K562 (cell line): ENCODE results near the gene YKT6. TPM values are rescaled to one million over a fixed set of nuclear protein-coding genes. Genes with fewer than 3 reads are reported as not detected.

ENCODE experiments used
- ATAC-seq: fragments of 200-7000 bp; cut with Tn5 transposase; 3 replicates; pipeline ENCODE4 v1.9.1; 2020; ENCODE audit warnings: moderate library complexity
- BruUV-seq: library from RNA; stranded (reverse); fragments of 400-500 nt; replicated peaks from 2 replicates; lab custom pipeline; 2021; lab: Mats Ljungman, UMichigan
- CTCF ChIA-PET: fragments of 300-600 bp; formaldehyde crosslinking; extraction: SDS; loops from one replicate; lab custom pipeline; 2021; ENCODE audit warnings: low intra/inter-chr PET ratio; lab: Yijun Ruan, JAX
- POLR2A ChIA-PET: fragments of 300-600, 350-650 bp; sonication (Branson Sonifier 250); formaldehyde crosslinking; extraction: SDS; loops from one replicate; lab custom pipeline; 2021; ENCODE audit warnings: antibody characterized with exemption, inconsistent platforms; lab: Yijun Ruan, JAX
- DNase-seq, 4 experiments: peaks; one replicate each; pipeline versions ENCODE4 v3.0.0 to v3.0.0-alpha.2; 2011 to 2018; ENCODE audit warnings: low spot score in 3 of 4, mixed read lengths in 3 of 4; ENCODE audit errors: extremely low read depth in 1 of 4
- FAIRE-seq: peaks from 2 replicates; lab custom pipeline; 2011; peaks lifted over from hg19 to GRCh38; lab: Jason Lieb, UNC
- H2AFZ ChIP-seq: 2 replicates; pipeline ENCODE4 v1.6.0; 2011; ENCODE audit warnings: low read depth, low read length, control low read depth, inconsistent platforms
- H3K27ac ChIP-seq: fragments of 200-600 bp; 3 replicates; pipeline ENCODE4 v1.8.0; 2011; ENCODE audit warnings: low read depth, mild to moderate bottlenecking, control low read depth, inconsistent platforms, low read length, moderate library complexity, mixed read lengths; ENCODE audit errors: extremely low read depth
- H3K27me3 ChIP-seq, 2 experiments: fragments of 300-600 bp in 1 of 2; 2 replicates in 1 of 2; 3 replicates in 1 of 2; pipeline versions ENCODE4 v1.6.0 to v1.8.0; 2011; ENCODE audit warnings: inconsistent platforms in 2 of 2, low read length in 2 of 2, mild to moderate bottlenecking in 1 of 2, mixed read lengths in 1 of 2, moderate library complexity in 1 of 2; ENCODE audit not compliant: control insufficient read depth in 2 of 2, insufficient read depth in 2 of 2
- H3K36me3 ChIP-seq: fragments of 300-600 bp; 3 replicates; pipeline ENCODE4 v1.8.0; 2011; ENCODE audit warnings: mild to moderate bottlenecking, low read length, inconsistent platforms; ENCODE audit not compliant: control insufficient read depth, insufficient read depth
- H3K4me1 ChIP-seq, 2 experiments: fragments of 200-600 bp in 1 of 2; replicated peaks in 1 of 2; 2 replicates in 1 of 2; 3 replicates in 1 of 2; pipeline versions ENCODE4 v1.5.1 to v1.8.0; 2011; ENCODE audit warnings: inconsistent platforms in 2 of 2, low read length in 2 of 2, mild to moderate bottlenecking in 1 of 2, mixed read lengths in 1 of 2, moderate library complexity in 1 of 2; ENCODE audit not compliant: control insufficient read depth in 2 of 2, insufficient read depth in 2 of 2
- H3K4me2 ChIP-seq: 2 replicates; pipeline ENCODE4 v1.6.1; 2011; ENCODE audit warnings: low read length, control low read depth, inconsistent platforms, mixed read lengths; ENCODE audit not compliant: insufficient read depth
- H3K4me3 ChIP-seq: fragments of 200-600 bp; sonication (generic), shearing (Covaris generic); 2 replicates; pipeline ENCODE4 v1.5.1; 2016; ENCODE audit warnings: control low read depth, inconsistent platforms
- H3K79me2 ChIP-seq: fragments of 200-600 bp; 3 replicates; pipeline ENCODE4 v1.8.0; 2011; ENCODE audit warnings: low read length, inconsistent platforms; ENCODE audit not compliant: control insufficient read depth, insufficient read depth
- H3K9ac ChIP-seq, 2 experiments: 2 replicates each; pipeline versions ENCODE4 v1.6.0 to v1.6.1; 2011; ENCODE audit warnings: low read depth in 2 of 2, low read length in 2 of 2, control low read depth in 1 of 2, inconsistent platforms in 1 of 2, mild to moderate bottlenecking in 1 of 2, mixed read lengths in 1 of 2; ENCODE audit not compliant: insufficient read depth in 1 of 2
- H3K9me1 ChIP-seq: one replicate; pipeline ENCODE4 v1.6.0; 2011; ENCODE audit warnings: inconsistent platforms, mild to moderate bottlenecking, low read length, moderate library complexity; ENCODE audit not compliant: control insufficient read depth, insufficient read depth
- H3K9me3 ChIP-seq: replicated peaks from 2 replicates; pipeline ENCODE4 v1.5.1; 2011; ENCODE audit warnings: low read depth, low read length, inconsistent platforms; ENCODE audit not compliant: control insufficient read depth, insufficient read depth
- H4K20me1 ChIP-seq: replicated peaks from 2 replicates; pipeline ENCODE4 v1.6.1; 2011; ENCODE audit warnings: low read length, inconsistent platforms, mixed read lengths; ENCODE audit not compliant: control insufficient read depth, insufficient read depth
- RBM25 ChIP-seq: fragments of 200-400 bp; formaldehyde crosslinking; IDR thresholded peaks from 2 replicates; pipeline ENCODE4 v1.6.1; 2018; ENCODE audit warnings: low read length, low read depth, moderate library complexity; ENCODE audit not compliant: severe bottlenecking
- TAF15 ChIP-seq: fragments of 200-400 bp; formaldehyde crosslinking; IDR thresholded peaks from 2 replicates; pipeline ENCODE4 v1.6.1; 2017; ENCODE audit warnings: mild to moderate bottlenecking, low read depth, low read length, moderate library complexity
- TBP ChIP-seq: optimal IDR thresholded peaks from 2 replicates; pipeline ENCODE3; 2011; ENCODE audit warnings: low read depth, low read length, improper control_type of control experiment
- ZNF561 ChIP-seq: fragments of 450-650 bp; formaldehyde crosslinking; conservative IDR thresholded peaks from 2 replicates; pipeline ENCODE4 v1.4.0; 2020; ENCODE audit warnings: mild to moderate bottlenecking, moderate library complexity
- WGBS: fragments of 100-300 bp; shearing (Covaris generic); methylation state at CpG from one replicate; pipeline ENCODE4 v1.1.6; 2016; ENCODE audit warnings: low coverage, mixed read lengths; ENCODE audit not compliant: insufficient coverage; ENCODE audit errors: missing lambda C conversion rate; 5-methylcytosine and 5-hydroxymethylcytosine counted together
- in situ Hi-C: fragments of 300-500 bp; cut with MboI; formaldehyde crosslinking; loops from 4 replicates; pipeline ENCODE4 v1.15.0; 2018; ENCODE audit warnings: inconsistent platforms, mixed read lengths
- intact Hi-C: fragments of 100-400 bp; cut with micrococcal nuclease; formaldehyde crosslinking; loops from 2 replicates; pipeline ENCODE4 v1.14.2; 2022
- polyA plus RNA-seq, 8 experiments: library from polyadenylated mRNA; depleted of rRNA in 4 of 8; stranded (reverse) in 5 of 8; unstranded in 3 of 8; fragments of >200 nt; fragmentation: Nextera tagmentation in 2 of 8; fragmentation: Illumina TruSeq in 1 of 8; extraction: Ambion mirVana in 2 of 8; extraction: Trizol in 1 of 8; gene quantifications; 2 replicates each; pipeline versions ENCODE4 v1.2.1 to v1.2.3, GENCODE V29; 2011 to 2014; ENCODE audit warnings: inconsistent platforms in 1 of 8, missing spikeins in 1 of 8
- total RNA-seq, 7 experiments: library from RNA; depleted of rRNA in 6 of 7; stranded (reverse); fragments of >200 nt in 6 of 7; fragmentation: Illumina TruSeq in 2 of 7; extraction: Trizol in 2 of 7; gene quantifications; 2 replicates each; pipeline versions ENCODE4 v1.2.1 to v1.2.3, GENCODE V29; 2011 to 2021; ENCODE audit warnings: low replicate concordance in 1 of 7
- TF ChIP-seq, protein P1 (sequence below): fragments of 450-650 bp; formaldehyde crosslinking; IDR thresholded peaks from 2 replicates; pipeline ENCODE4 v1.4.0; 2020; ENCODE audit warnings: mild to moderate bottlenecking, moderate library complexity

Gene YKT6
- total and polyA plus RNA-seq, 9 of the 15 experiments (the other 6 are each of a cell fraction or from before 2014, with no cell fraction given): 1.6 to 90.6 (median 75.1) TPM

DNA sequence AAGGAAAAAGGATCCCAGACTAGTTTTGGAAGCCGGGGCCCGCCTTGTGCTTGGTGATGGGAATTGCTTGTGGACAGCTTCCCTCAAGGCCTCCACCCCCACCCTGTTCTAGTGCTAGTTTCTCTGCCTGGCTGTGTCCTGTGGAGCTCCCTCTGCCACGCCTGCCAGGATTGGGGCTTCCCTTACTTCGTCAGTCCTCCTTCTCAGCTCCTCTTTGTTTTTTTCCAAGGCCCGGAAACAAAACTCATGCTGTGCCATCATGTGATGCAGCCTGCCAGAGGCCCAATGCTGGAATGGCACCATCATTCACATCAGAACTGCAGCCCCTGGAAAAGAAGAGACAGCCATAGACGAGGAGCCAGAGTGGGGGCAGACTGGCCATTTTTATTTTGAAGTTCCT, 11.2 kb downstream of the YKT6 start:
- ATAC-seq (no peak), DNase-seq (no peak), FAIRE-seq (no peak)
- Histone ChIP-seq H2AFZ (no peak overlapping the region), H3K4me3 (no peak overlapping the region), H3K79me2 (no peaks in the 10 kb centered on the region), H3K4me2 (no peak overlapping the region), H4K20me1 (peaks cover 15% of the 10 kb centered on the region), H3K27me3 (no peaks in the 10 kb centered on the region), H3K9me3 (no peaks in the 10 kb centered on the region), H3K9ac (no peak overlapping the region), H3K4me1 (peaks cover 13 to 23% of the 10 kb centered on the region in 2 experiments; a peak in 4 of 5 replicates), H3K27ac (no peak overlapping the region), H3K9me1 (peaks cover 9% of the 10 kb centered on the region), H3K36me3 (peaks cover 60% of the 10 kb centered on the region; the same call in 2 of the 3 replicates)
- WGBS: 81% methylated on average over 6 of the region's 6 CpGs
- in situ Hi-C loops (no loop called here), intact Hi-C loops (no loop called here)
- ChIA-PET POLR2A (interaction anchor here (0.6 to 0.7 kb wide), 2 partner anchors 11 to 753 kb away, joined by 3 to 4 read pairs; partner anchors contain the start of gene YKT6), CTCF (no interaction called here)
- no peak for TF ChIP-seq ZNF561 (CRISPR knock-in tag)
- TF ChIP-seq TAF15: no peak
- no peak for TF ChIP-seq RBM25
- TF ChIP-seq TBP: no peak
- TF ChIP-seq, protein P1, sequence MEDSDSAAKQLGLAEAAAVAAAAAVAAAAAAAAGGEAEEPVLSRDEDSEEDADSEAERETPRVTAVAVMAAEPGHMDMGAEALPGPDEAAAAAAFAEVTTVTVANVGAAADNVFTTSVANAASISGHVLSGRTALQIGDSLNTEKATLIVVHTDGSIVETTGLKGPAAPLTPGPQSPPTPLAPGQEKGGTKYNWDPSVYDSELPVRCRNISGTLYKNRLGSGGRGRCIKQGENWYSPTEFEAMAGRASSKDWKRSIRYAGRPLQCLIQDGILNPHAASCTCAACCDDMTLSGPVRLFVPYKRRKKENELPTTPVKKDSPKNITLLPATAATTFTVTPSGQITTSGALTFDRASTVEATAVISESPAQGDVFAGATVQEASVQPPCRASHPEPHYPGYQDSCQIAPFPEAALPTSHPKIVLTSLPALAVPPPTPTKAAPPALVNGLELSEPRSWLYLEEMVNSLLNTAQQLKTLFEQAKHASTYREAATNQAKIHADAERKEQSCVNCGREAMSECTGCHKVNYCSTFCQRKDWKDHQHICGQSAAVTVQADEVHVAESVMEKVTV (CRISPR knock-in tag): no peak
- BruUV-seq: no TSS peak
